ENCODE measurements around the gene LCE6A. TPM values are rescaled to one million over a fixed set of nuclear protein-coding genes. Genes with fewer than 3 reads are reported as not detected.

The LCE6A gene
- total and polyA plus RNA-seq, 9 of the 15 experiments (the other 6 are each of a cell fraction or from before 2014, with no cell fraction given), result not detected

GRCh38 chr1:152884506-152884905 is 41.9 kb downstream of the LCE6A start:
- ATAC-seq (no peak), DNase-seq (ENCODE audit: extremely low read depth in 1 of 4, low spot score in 3 of 4) (no peak), FAIRE-seq (no peak)
- Histone ChIP-seq H3K9me3 (replicated peaks; ENCODE audit: control insufficient read depth, insufficient read depth, low read depth, low read length) (no peaks in the 10 kb centered on the region), H3K4me2 (ENCODE audit: insufficient read depth, low read length) (no peak overlapping the region), H3K27me3 (ENCODE audit: control insufficient read depth in 2 of 2, insufficient read depth in 2 of 2, low read length in 2 of 2) (peaks cover 0 to 16% of the 10 kb centered on the region in 2 experiments; a peak in 1 of 5 replicates), H3K4me3 (no peak overlapping the region), H3K4me1 (replicated peaks in 1 of 2; ENCODE audit: control insufficient read depth in 2 of 2, insufficient read depth in 2 of 2, low read length in 2 of 2) (no peaks in the 10 kb centered on the region), H3K9me1 (ENCODE audit: control insufficient read depth, insufficient read depth, low read length) (no peaks in the 10 kb centered on the region), H4K20me1 (replicated peaks; ENCODE audit: control insufficient read depth, insufficient read depth, low read length) (no peaks in the 10 kb centered on the region), H3K79me2 (ENCODE audit: control insufficient read depth, insufficient read depth, low read length) (no peaks in the 10 kb centered on the region), H3K9ac (ENCODE audit: insufficient read depth in 1 of 2, low read depth in 2 of 2, low read length in 2 of 2) (no peak overlapping the region), H3K36me3 (ENCODE audit: control insufficient read depth, insufficient read depth, low read length) (no peaks in the 10 kb centered on the region), H2AFZ (ENCODE audit: low read depth, low read length) (no peak overlapping the region), H3K27ac (ENCODE audit: extremely low read depth, low read depth, low read length) (no peak overlapping the region)
- ChIA-PET CTCF (ENCODE audit: low intra/inter-chr PET ratio) (no interaction called here), POLR2A (no interaction called here)
- in situ Hi-C loops (cut with MboI), result no loop called here
- TF ChIP-seq MEF2D (tag; conservative IDR thresholded peaks at IDR 0.05; ENCODE audit: low read depth) (no peak), CBFA2T3 (IDR thresholded peaks at IDR 0.05) (no peak), CHD2 (IDR thresholded peaks at IDR 0.05; ENCODE audit: low read depth, low read length) (no peak), MNT (conservative IDR thresholded peaks at IDR 0.05) (no peak), ZNF174 (CRISPR knock-in tag; IDR thresholded peaks at IDR 0.05) (no peak)
- no TSS peak for BruUV-seq (replicated peaks)
- intact Hi-C loops (cut with micrococcal nuclease), result no loop called here
- 0% methylated on average over 1 of the region's 1 CpG for WGBS (ENCODE audit: insufficient coverage, low coverage, missing lambda C conversion rate)
